ENCODE results near the gene RPS6KB2.
"Not testable (repeated sequence)": the region's sequence is repeated elsewhere in the genome, so short reads cannot be mapped to it uniquely, and the experiment has no call there.

RPS6KB2 gene

GRCh38 chr11:67427364-67427859 lies 882 bp upstream of the RPS6KB2 start:
- H3K36me3 ChIP-seq (ENCODE audit: control insufficient read depth, insufficient read depth, low read length); H3K9me3 ChIP-seq (ENCODE audit: control insufficient read depth, low read length); H3K27me3 ChIP-seq (ENCODE audit: control insufficient read depth, insufficient read depth, low read length): not testable (repeated sequence)
- H3K9ac ChIP-seq (ENCODE audit: low read length), result peak overlapping the region; percentile 88
- peak overlapping the region; percentile 74 for H3K4me3 ChIP-seq (ENCODE audit: low read length)
- peaks cover 13% of the 10 kb centered on the region for H3K4me1 ChIP-seq (ENCODE audit: control insufficient read depth, insufficient read depth, low read length)

- Histone ChIP-seq H3K9me3 (ENCODE audit: control insufficient read depth, low read length) (no peaks in the 10 kb centered on the region), H3K9ac (ENCODE audit: low read length) (peak overlapping the region; percentile 88), H3K4me3 (ENCODE audit: low read length) (peak overlapping the region; percentile 74), H3K27me3 (ENCODE audit: control insufficient read depth, insufficient read depth, low read length) (no peaks in the 10 kb centered on the region), H3K36me3 (ENCODE audit: control insufficient read depth, insufficient read depth, low read length) (peaks cover 14% of the 10 kb centered on the region), H3K4me1 (ENCODE audit: control insufficient read depth, insufficient read depth, low read length) (peaks cover 10% of the 10 kb centered on the region)
Measured at GRCh38 chr11:67429038-67429668, 859 bp downstream of the RPS6KB2 start.

GRCh38 chr11:67429722-67430121 lies 1.4 kb downstream of the RPS6KB2 start:
- H3K9ac ChIP-seq (ENCODE audit: low read length), result peak overlapping the region; percentile 88
- peaks cover 10% of the 10 kb centered on the region for H3K4me1 ChIP-seq (ENCODE audit: control insufficient read depth, insufficient read depth, low read length)
- no peak overlapping the region for H3K4me3 ChIP-seq (ENCODE audit: low read length)
- no peaks in the 10 kb centered on the region for H3K27me3 ChIP-seq (ENCODE audit: control insufficient read depth, insufficient read depth, low read length)
- H3K9me3 ChIP-seq (ENCODE audit: control insufficient read depth, low read length), result no peaks in the 10 kb centered on the region
- H3K36me3 ChIP-seq (ENCODE audit: control insufficient read depth, insufficient read depth, low read length), result peaks cover 20% of the 10 kb centered on the region

- H3K27me3 ChIP-seq (ENCODE audit: control insufficient read depth, insufficient read depth, low read length), result no peaks in the 10 kb centered on the region
- peaks cover 13% of the 10 kb centered on the region for H3K4me1 ChIP-seq (ENCODE audit: control insufficient read depth, insufficient read depth, low read length)
- no peak overlapping the region for H3K9ac ChIP-seq (ENCODE audit: low read length)
- peaks cover 21% of the 10 kb centered on the region for H3K36me3 ChIP-seq (ENCODE audit: control insufficient read depth, insufficient read depth, low read length)
- H3K4me3 ChIP-seq (ENCODE audit: low read length), result no peak overlapping the region
- no peaks in the 10 kb centered on the region for H3K9me3 ChIP-seq (ENCODE audit: control insufficient read depth, low read length)
Measured at GRCh38 chr11:67431346-67432249, 3.3 kb downstream of the RPS6KB2 start.

- H3K9me3 ChIP-seq (ENCODE audit: control insufficient read depth, low read length), result no peaks in the 10 kb centered on the region
- no peak overlapping the region for H3K4me3 ChIP-seq (ENCODE audit: low read length)
- H3K36me3 ChIP-seq (ENCODE audit: control insufficient read depth, insufficient read depth, low read length), result peaks cover 21% of the 10 kb centered on the region
Measured at GRCh38 chr11:67432655-67433349, 4.5 kb downstream of the RPS6KB2 start.

GRCh38 chr11:67433536-67434394 lies 5.5 kb downstream of the RPS6KB2 start:
- Histone ChIP-seq H3K4me1 (ENCODE audit: control insufficient read depth, insufficient read depth, low read length) (peaks cover 13% of the 10 kb centered on the region), H3K9ac (ENCODE audit: low read length) (no peak overlapping the region), H3K36me3 (ENCODE audit: control insufficient read depth, insufficient read depth, low read length) (peaks cover 22% of the 10 kb centered on the region), H3K27me3 (ENCODE audit: control insufficient read depth, insufficient read depth, low read length) (no peaks in the 10 kb centered on the region), H3K9me3 (ENCODE audit: control insufficient read depth, low read length) (no peaks in the 10 kb centered on the region), H3K4me3 (ENCODE audit: low read length) (no peak overlapping the region)

More at GRCh38 chr11:67432655-67433349, 4.5 kb downstream of the RPS6KB2 start:
- H3K4me1 ChIP-seq (ENCODE audit: control insufficient read depth, insufficient read depth, low read length), result peaks cover 13% of the 10 kb centered on the region
- H3K9ac ChIP-seq (ENCODE audit: low read length), result no peak overlapping the region
- no peaks in the 10 kb centered on the region for H3K27me3 ChIP-seq (ENCODE audit: control insufficient read depth, insufficient read depth, low read length)

GRCh38 chr11:67434395-67434881 lies 6.1 kb downstream of the RPS6KB2 start:
- peaks cover 28% of the 10 kb centered on the region for H3K36me3 ChIP-seq (ENCODE audit: control insufficient read depth, insufficient read depth, low read length)
- H3K27me3 ChIP-seq (ENCODE audit: control insufficient read depth, insufficient read depth, low read length), result no peaks in the 10 kb centered on the region
- H3K4me3 ChIP-seq (ENCODE audit: low read length), result no peak overlapping the region

GRCh38 chr11:67435031-67435726 lies 6.9 kb downstream of the RPS6KB2 start:
- Histone ChIP-seq H3K4me3 (ENCODE audit: low read length) (no peak overlapping the region), H3K4me1 (ENCODE audit: control insufficient read depth, insufficient read depth, low read length) (peaks cover 13% of the 10 kb centered on the region), H3K9me3 (ENCODE audit: control insufficient read depth, low read length) (no peaks in the 10 kb centered on the region), H3K27me3 (ENCODE audit: control insufficient read depth, insufficient read depth, low read length) (no peaks in the 10 kb centered on the region), H3K9ac (ENCODE audit: low read length) (no peak overlapping the region), H3K36me3 (ENCODE audit: control insufficient read depth, insufficient read depth, low read length) (peaks cover 35% of the 10 kb centered on the region)

More at GRCh38 chr11:67434395-67434881, 6.1 kb downstream of the RPS6KB2 start:
- Histone ChIP-seq H3K4me1 (ENCODE audit: control insufficient read depth, insufficient read depth, low read length) (peaks cover 12% of the 10 kb centered on the region), H3K9me3 (ENCODE audit: control insufficient read depth, low read length) (no peaks in the 10 kb centered on the region), H3K9ac (ENCODE audit: low read length) (no peak overlapping the region)

- no peaks in the 10 kb centered on the region for H3K9me3 ChIP-seq (ENCODE audit: control insufficient read depth, low read length)
- no peaks in the 10 kb centered on the region for H3K27me3 ChIP-seq (ENCODE audit: control insufficient read depth, insufficient read depth, low read length)
- peaks cover 37% of the 10 kb centered on the region for H3K36me3 ChIP-seq (ENCODE audit: control insufficient read depth, insufficient read depth, low read length)
- no peak overlapping the region for H3K4me3 ChIP-seq (ENCODE audit: low read length)
- no peak overlapping the region for H3K9ac ChIP-seq (ENCODE audit: low read length)
- peaks cover 20% of the 10 kb centered on the region for H3K4me1 ChIP-seq (ENCODE audit: control insufficient read depth, insufficient read depth, low read length)
Measured at GRCh38 chr11:67435727-67436458, 7.6 kb downstream of the RPS6KB2 start.

GRCh38 chr11:67436459-67437081 lies 8.3 kb downstream of the RPS6KB2 start:
- Histone ChIP-seq H3K4me3 (ENCODE audit: low read length) (no peak overlapping the region), H3K9me3 (ENCODE audit: control insufficient read depth, low read length) (no peaks in the 10 kb centered on the region), H3K27me3 (ENCODE audit: control insufficient read depth, insufficient read depth, low read length) (no peaks in the 10 kb centered on the region), H3K9ac (ENCODE audit: low read length) (no peak overlapping the region), H3K36me3 (ENCODE audit: control insufficient read depth, insufficient read depth, low read length) (peaks cover 44% of the 10 kb centered on the region), H3K4me1 (ENCODE audit: control insufficient read depth, insufficient read depth, low read length) (peaks cover 27% of the 10 kb centered on the region)
